ENCODE results near the gene DNAJB6.

Gene DNAJB6

GRCh38 chr7:157371296-157371695 is 34.5 kb downstream of the DNAJB6 start:
- no peak overlapping the region for H3K27ac ChIP-seq
- TF ChIP-seq CTCF (IDR thresholded peaks at IDR 0.05) (no peak), ZFX (IDR thresholded peaks at IDR 0.05; ENCODE audit: borderline replicate concordance) (no peak)

- H3K27ac ChIP-seq, result no peak overlapping the region
- TF ChIP-seq ZFX (IDR thresholded peaks at IDR 0.05; ENCODE audit: borderline replicate concordance) (no peak), CTCF (IDR thresholded peaks at IDR 0.05) (no peak)
These were observed 35.8 kb downstream of the DNAJB6 start for GRCh38 chr7:157372300-157373232.

GRCh38 chr7:157373493-157373892 is 36.7 kb downstream of the DNAJB6 start:
- no peak for TF ChIP-seq CTCF (IDR thresholded peaks at IDR 0.05)
- TF ChIP-seq ZFX (IDR thresholded peaks at IDR 0.05; ENCODE audit: borderline replicate concordance), result no peak
- no peak overlapping the region for H3K27ac ChIP-seq

GRCh38 chr7:157375410-157375809 is 38.6 kb downstream of the DNAJB6 start:
- no peak overlapping the region for H3K27ac ChIP-seq
- TF ChIP-seq ZFX (IDR thresholded peaks at IDR 0.05; ENCODE audit: borderline replicate concordance) (no peak), CTCF (IDR thresholded peaks at IDR 0.05) (no peak)

- no peak overlapping the region for H3K27ac ChIP-seq
- TF ChIP-seq CTCF (IDR thresholded peaks at IDR 0.05) (no peak), ZFX (IDR thresholded peaks at IDR 0.05; ENCODE audit: borderline replicate concordance) (no peak)
These were observed 40.8 kb downstream of the DNAJB6 start for GRCh38 chr7:157377436-157378124.

GRCh38 chr7:157378390-157378789 is 41.6 kb downstream of the DNAJB6 start:
- TF ChIP-seq ZFX (IDR thresholded peaks at IDR 0.05; ENCODE audit: borderline replicate concordance), result no peak
- no peak for TF ChIP-seq CTCF (IDR thresholded peaks at IDR 0.05)
- H3K27ac ChIP-seq, result no peak overlapping the region

- TF ChIP-seq CTCF (IDR thresholded peaks at IDR 0.05), result no peak
- TF ChIP-seq ZFX (IDR thresholded peaks at IDR 0.05; ENCODE audit: borderline replicate concordance), result no peak
- H3K27ac ChIP-seq, result no peak overlapping the region
These were observed 42.7 kb downstream of the DNAJB6 start for GRCh38 chr7:157379493-157379892.

Data from 22Rv1 (cell line).